A673 (cell line): ENCODE results near the gene ARHGAP6. TPM values are rescaled to one million over a fixed set of nuclear protein-coding genes. Genes with fewer than 3 reads are reported as not detected.

Experiments used
- BruUV-seq: library from RNA; stranded (reverse); fragments of 400-500 nt; replicated peaks from 2 replicates; lab custom pipeline; 2021; lab: Mats Ljungman, UMichigan
- CTCF ChIA-PET: fragments of 300-600 bp; sonication (Branson Sonifier 250); formaldehyde crosslinking; loops from one replicate; lab custom pipeline; 2022; ENCODE audit warnings: antibody characterized with exemption; lab: Charles Lee
- POLR2A ChIA-PET: fragments of 300-600 bp; sonication (Branson Sonifier 250); formaldehyde crosslinking; loops from one replicate; lab custom pipeline; 2022; ENCODE audit warnings: antibody characterized with exemption; ENCODE audit not compliant: low non-redundant PET; lab: Charles Lee
- DNase-seq: peaks from one replicate; pipeline ENCODE4 v3.0.0-alpha.2; 2015; ENCODE audit warnings: low spot score
- H3K27ac ChIP-seq: fragments of 200-600 bp; sonication (generic); 2 replicates; pipeline ENCODE4 v1.5.1; 2016; ENCODE audit warnings: mixed run types, low read depth, mild to moderate bottlenecking, mixed read lengths, antibody characterized with exemption, low read length; ENCODE audit not compliant: poor library complexity, severe bottlenecking
- H3K27me3 ChIP-seq: fragments of 200-600 bp; sonication (generic); replicated peaks from 2 replicates; pipeline ENCODE4 v1.6.1; 2017; ENCODE audit warnings: mixed run types, low read depth, mild to moderate bottlenecking, mixed read lengths, antibody characterized with exemption, low read length; ENCODE audit not compliant: insufficient read depth, poor library complexity
- H3K36me3 ChIP-seq: fragments of 200-600 bp; sonication (generic); 2 replicates; pipeline ENCODE4 v1.6.1; 2016; ENCODE audit warnings: mixed run types, mild to moderate bottlenecking, mixed read lengths, antibody characterized with exemption, low read length; ENCODE audit not compliant: insufficient read depth, poor library complexity, severe bottlenecking
- H3K4me1 ChIP-seq: fragments of 200-600 bp; sonication (generic); 2 replicates; pipeline ENCODE4 v1.6.1; 2017; ENCODE audit warnings: mixed run types, mild to moderate bottlenecking, mixed read lengths, antibody characterized with exemption, low read length; ENCODE audit not compliant: insufficient read depth, poor library complexity, severe bottlenecking
- H3K4me3 ChIP-seq: fragments of 200-600 bp; sonication (generic); 2 replicates; pipeline ENCODE4 v1.5.1; 2016; ENCODE audit warnings: low read depth, mixed run types, mild to moderate bottlenecking, mixed read lengths, low read length; ENCODE audit not compliant: poor library complexity, severe bottlenecking
- H3K9me3 ChIP-seq: fragments of 200-600 bp; sonication (generic); 2 replicates; pipeline ENCODE4 v1.6.1; 2016; ENCODE audit warnings: mixed run types, low read depth, mild to moderate bottlenecking, mixed read lengths, antibody characterized with exemption, low read length; ENCODE audit not compliant: poor library complexity, severe bottlenecking
- EZH2 ChIP-seq: fragments of 200-600 bp; sonication (generic); IDR thresholded peaks from 2 replicates; pipeline ENCODE4 v1.6.1; 2017; ENCODE audit warnings: borderline replicate concordance, low read depth, mild to moderate bottlenecking, mixed read lengths, antibody characterized with exemption, low read length; ENCODE audit not compliant: poor library complexity, severe bottlenecking
- intact Hi-C: fragments of 100-400 bp; cut with micrococcal nuclease; formaldehyde crosslinking; loops from one replicate; pipeline ENCODE4 v1.10.0; 2022; ENCODE audit not compliant: unreplicated experiment
- total RNA-seq: library from RNA; stranded (reverse); gene quantifications from 2 replicates; pipeline ENCODE4 v1.2.3, GENCODE V29; 2021
- TF ChIP-seq, protein P1 (sequence below): fragments of 300-800, 200-600 bp; sonication (generic); conservative IDR thresholded peaks from 2 replicates; pipeline ENCODE4 v1.5.1; 2017; ENCODE audit warnings: low read depth, mild to moderate bottlenecking, antibody characterized with exemption, low read length, moderate library complexity, mixed read lengths

The ARHGAP6 gene
- total RNA-seq, 1 experiment from 2014 or later: not detected

DNA sequence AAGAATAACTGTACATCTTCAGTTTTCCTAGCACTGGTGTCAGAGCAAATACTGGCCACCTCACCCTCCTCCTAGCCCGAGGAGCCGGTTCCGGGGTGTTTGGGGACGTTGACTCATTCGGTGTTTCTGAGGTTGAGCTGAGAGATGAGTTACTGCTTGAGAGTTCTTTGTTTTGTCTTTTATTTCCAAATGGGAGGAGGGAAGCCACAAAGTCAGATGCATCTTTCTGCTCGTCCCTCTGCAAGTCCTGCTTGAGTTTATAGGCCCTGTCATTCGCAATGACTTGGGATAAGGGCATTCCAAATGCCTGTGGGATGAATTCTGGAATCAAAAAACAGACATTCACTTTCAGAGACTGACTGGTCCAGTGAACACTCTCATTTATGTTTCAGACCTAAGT lies 477.1 kb downstream of the ARHGAP6 start:
- BruUV-seq: no TSS peak
- Histone ChIP-seq H3K27me3 (no peaks in the 10 kb centered on the region), H3K4me1 (no peaks in the 10 kb centered on the region), H3K27ac (no peak overlapping the region), H3K36me3 (no peaks in the 10 kb centered on the region), H3K4me3 (no peak overlapping the region), H3K9me3 (no peaks in the 10 kb centered on the region)
- no peak for DNase-seq
- POLR2A ChIA-PET: no interaction called here
- intact Hi-C loops: no loop called here
- CTCF ChIA-PET: no interaction called here
- no peak for TF ChIP-seq EZH2
- TF ChIP-seq, protein P1, sequence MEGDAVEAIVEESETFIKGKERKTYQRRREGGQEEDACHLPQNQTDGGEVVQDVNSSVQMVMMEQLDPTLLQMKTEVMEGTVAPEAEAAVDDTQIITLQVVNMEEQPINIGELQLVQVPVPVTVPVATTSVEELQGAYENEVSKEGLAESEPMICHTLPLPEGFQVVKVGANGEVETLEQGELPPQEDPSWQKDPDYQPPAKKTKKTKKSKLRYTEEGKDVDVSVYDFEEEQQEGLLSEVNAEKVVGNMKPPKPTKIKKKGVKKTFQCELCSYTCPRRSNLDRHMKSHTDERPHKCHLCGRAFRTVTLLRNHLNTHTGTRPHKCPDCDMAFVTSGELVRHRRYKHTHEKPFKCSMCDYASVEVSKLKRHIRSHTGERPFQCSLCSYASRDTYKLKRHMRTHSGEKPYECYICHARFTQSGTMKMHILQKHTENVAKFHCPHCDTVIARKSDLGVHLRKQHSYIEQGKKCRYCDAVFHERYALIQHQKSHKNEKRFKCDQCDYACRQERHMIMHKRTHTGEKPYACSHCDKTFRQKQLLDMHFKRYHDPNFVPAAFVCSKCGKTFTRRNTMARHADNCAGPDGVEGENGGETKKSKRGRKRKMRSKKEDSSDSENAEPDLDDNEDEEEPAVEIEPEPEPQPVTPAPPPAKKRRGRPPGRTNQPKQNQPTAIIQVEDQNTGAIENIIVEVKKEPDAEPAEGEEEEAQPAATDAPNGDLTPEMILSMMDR: no peak

DNA sequence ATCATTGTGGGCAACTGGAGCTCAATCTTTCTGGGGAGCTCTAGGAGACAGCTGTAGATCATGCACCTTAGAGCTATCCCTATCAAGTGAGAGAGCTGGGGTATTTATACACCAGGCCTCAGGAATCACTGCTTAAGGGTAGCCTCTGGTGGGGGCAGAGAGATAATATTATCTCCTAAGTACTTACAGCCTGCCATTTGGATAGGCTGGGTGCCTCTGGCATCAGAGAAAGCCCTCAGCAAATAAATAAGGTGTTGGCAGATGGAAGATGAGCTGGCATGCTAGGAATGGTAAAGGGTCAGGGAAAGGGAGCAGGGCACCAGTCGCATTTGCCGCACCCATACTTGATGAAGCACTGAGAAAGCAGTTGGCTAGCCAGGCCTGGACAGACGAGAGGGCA lies 478.7 kb downstream of the ARHGAP6 start:
- no peaks in the 10 kb centered on the region for H3K36me3 ChIP-seq
- no peaks in the 10 kb centered on the region for H3K27me3 ChIP-seq
- H3K4me1 ChIP-seq: no peaks in the 10 kb centered on the region
- POLR2A ChIA-PET: no interaction called here
- intact Hi-C loops: no loop called here
- no peak for DNase-seq
- no peak overlapping the region for H3K4me3 ChIP-seq
- CTCF ChIA-PET: no interaction called here
- no TSS peak for BruUV-seq
- TF ChIP-seq, protein P1: no peak
- no peak for TF ChIP-seq EZH2
- no peaks in the 10 kb centered on the region for H3K9me3 ChIP-seq
- no peak overlapping the region for H3K27ac ChIP-seq

DNA sequence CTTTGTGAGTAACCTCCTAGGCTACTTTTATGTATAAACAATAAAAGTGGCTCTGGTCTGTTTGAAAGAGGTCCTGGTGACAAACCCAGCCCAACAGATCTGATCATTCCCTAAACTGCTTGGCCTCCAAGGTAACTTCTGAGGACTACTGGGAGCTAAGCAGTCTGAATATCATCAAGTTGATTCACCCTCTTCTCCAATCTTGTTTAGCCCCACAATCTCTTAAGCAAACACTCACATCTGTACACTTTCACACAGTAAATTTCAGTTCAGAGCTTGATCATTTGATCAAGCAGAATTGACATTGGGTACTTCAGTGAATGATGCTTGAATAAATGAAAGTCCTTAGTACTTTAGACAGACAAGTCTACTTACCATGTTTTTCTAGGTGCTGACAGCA lies 479.9 kb downstream of the ARHGAP6 start:
- no TSS peak for BruUV-seq
- ChIA-PET CTCF (no interaction called here), POLR2A (no interaction called here)
- no peaks in the 10 kb centered on the region for H3K4me1 ChIP-seq
- DNase-seq: no peak
- intact Hi-C loops: no loop called here
- no peaks in the 10 kb centered on the region for H3K9me3 ChIP-seq
- H3K27me3 ChIP-seq: no peaks in the 10 kb centered on the region
- TF ChIP-seq EZH2: no peak
- H3K36me3 ChIP-seq: no peaks in the 10 kb centered on the region
- H3K27ac ChIP-seq: no peak overlapping the region
- no peak overlapping the region for H3K4me3 ChIP-seq

DNA sequence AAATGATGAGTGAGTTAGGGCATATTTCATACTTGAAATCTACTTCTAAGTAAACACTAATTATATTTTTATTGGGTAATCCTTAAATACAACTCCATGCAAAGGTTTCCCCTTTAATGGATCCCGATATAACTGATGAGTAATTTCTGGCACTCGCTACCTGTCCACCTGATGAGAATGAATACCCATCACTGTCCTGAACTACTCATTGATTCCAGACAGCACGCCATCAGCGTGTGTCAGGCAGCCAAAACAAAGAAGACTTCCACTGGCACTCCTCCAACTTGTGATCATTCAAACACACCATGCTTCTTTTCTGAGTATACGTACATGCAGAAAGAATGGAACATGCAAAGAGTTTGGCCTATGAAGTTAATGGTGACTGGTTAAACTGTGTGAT lies 485.1 kb downstream of the ARHGAP6 start:
- no peak for DNase-seq
- Histone ChIP-seq H3K27me3 (no peaks in the 10 kb centered on the region), H3K4me3 (no peak overlapping the region), H3K27ac (no peak overlapping the region), H3K4me1 (no peaks in the 10 kb centered on the region), H3K9me3 (no peaks in the 10 kb centered on the region), H3K36me3 (no peaks in the 10 kb centered on the region)
- TF ChIP-seq, protein P1: no peak
- no peak for TF ChIP-seq EZH2
- BruUV-seq: no TSS peak
- ChIA-PET CTCF (no interaction called here), POLR2A (no interaction called here)
- intact Hi-C loops: no loop called here
